HG02973 (cell line): ENCODE measurements around the gene ANKRD42.

Experiments
- ATAC-seq: cut with Tn5 transposase; IDR thresholded peaks from one replicate; pipeline ENCODE4 v1.9.1; 2021; ENCODE audit warnings: moderate library complexity; ENCODE audit not compliant: unreplicated experiment

ANKRD42 gene

DNA sequence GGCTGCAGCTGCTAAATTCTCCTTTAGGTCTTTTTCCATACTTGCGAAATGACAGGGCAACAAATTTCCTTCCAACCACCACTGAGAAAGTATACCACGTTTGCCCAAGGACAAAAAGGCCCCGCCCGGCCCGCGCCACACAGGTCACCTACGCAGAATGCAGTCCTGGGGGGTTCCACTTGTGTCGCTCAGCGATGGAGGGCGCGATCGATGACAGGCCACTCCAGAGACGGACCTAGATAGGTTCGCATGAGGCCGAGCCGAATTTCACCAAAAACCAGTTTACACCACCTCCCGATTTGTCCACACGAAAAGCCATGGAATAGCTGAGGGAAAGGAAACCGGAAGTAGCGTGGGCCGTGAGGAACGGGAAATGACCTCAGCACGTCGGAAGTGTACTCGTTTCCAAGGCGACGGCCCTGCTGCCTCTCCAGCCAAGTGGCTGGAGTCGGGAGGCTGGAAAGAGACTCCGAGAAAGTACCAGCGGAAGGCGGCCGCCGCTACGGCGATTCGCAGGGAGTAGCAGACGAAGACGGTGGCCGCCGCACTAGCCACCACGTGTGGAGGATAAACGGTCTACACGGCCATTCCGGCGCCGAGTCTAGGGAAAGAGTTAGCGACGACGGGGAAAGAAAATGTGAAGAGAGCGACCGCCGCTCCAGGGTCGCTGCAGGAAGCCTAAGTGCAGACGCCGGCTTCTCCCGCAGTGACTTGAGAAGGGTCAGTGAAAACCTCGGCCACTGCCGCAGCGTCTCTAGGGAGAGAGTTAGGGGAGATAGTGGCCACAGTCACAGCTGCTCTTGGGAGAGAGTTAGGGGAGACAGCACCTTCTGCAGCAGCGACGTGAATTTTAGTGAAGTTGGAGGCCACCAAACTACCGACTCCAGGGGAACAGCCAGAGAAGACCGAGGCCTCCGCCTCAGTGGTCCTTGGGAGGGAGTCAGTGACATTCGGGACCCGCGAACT lies at the start of gene ANKRD42:
TSS of gene ANKRD42 (plus strand) at position 398 of the 966 bp plus-strand sequence. CDS start 959 bp downstream, outside the sequence.
- ATAC-seq = peak; percentile 84

- ATAC-seq = no peak
These were observed 45.6 kb upstream of the ANKRD42 start for GRCh38 chr11:83147895-83148294.

DNA sequence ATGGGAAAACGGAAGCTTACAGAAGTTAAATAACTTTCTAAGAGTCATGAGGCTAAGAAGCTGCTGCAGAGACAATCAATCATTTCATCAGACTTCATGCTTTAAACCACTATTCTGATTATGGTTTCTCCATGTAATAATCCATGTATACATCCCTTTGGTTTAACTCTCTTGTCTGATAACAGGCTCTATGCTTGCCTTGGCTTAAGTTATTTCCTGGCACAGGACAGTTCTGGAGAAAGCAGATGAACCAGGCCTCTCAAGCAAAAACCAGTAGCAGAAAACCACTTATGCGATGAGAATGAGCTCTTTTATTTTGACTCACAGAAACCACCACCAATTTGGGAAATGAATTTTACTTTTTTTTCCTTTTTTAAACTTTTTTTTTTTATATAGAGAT lies 43.1 kb upstream of the ANKRD42 start:
- no peak for ATAC-seq

DNA sequence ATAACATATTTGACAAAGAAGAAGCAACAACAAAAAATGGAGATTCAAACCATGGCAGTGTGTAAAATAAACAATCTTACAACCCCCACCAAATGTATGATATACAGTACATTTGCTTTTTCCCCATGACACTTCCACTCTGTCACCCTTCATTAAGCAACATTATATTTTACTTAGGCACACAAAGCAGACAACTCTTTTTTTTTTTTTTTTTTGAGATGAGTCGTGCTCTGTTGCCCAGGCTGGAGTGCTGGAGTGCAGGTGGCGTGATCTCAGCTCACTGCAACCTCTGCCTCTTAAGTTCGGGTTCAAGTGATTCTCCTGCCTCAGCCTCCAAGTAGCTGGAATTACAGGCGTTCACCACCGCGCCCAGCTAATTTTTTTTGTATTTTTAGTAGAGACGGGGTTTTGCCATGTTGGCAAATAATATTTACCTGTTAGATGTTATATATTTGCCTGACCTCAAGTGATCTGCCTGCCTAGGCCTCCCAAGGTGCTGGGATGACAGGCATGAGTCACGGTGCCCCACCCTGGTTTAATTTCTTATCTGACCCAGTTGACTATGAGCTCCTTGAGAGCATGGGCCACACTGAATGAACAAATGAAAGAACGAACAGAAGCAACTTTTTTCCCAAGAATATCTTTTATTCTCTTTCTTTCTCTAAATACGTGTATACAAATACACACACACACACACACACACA lies 42.1 kb upstream of the ANKRD42 start:
- no peak for ATAC-seq

- ATAC-seq = no peak
These were observed 41.2 kb upstream of the ANKRD42 start for GRCh38 chr11:83152264-83152663.

DNA sequence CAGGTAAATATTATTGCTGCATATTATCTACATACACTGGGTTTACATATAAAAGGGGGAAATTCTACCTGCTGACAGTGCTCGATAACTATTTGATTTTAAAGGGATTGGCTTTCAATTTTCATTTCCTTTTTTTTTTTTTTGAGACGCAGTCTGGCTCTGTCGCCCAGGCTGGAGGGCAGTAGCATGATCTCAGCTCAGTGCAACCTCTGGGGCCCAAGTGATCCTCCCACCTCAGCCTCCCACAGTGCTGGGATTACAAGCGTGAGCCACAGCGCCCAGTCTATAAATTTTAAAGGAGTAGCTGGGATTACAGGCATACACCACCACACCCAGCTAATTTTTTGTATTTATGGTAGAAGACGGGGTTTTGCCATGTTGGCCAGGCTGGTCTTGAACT lies 39.7 kb upstream of the ANKRD42 start:
- no peak for ATAC-seq

GRCh38 chr11:83156144-83156995 lies 37.1 kb upstream of the ANKRD42 start:
- peak; percentile 96 for ATAC-seq

DNA sequence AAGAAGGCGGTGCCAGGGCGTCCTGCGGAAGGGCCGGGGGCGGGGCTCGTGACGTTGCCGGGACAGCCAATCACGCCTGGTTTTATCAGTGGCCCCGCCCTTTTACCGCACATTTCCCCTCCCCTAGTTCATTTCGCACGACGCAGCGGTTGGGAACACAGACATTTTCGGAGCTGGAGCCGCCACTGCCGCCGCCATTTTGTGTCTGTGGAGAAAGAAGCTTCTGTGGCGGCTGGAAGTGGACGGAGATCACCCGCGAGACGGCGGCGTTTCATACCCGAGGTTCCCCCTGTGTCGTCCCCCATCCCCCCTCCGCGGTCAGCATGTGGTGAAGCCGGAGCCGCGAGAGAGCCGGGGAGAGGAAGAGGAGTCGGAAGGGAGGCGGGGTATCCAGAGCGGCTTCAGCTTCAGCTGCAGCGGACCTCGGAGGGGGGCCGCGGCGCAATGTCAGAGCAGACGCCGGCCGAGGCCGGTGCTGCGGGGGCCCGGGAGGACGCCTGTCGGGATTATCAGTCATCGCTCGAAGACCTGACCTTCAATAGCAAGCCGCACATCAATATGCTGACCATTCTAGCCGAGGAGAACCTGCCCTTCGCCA lies 36.4 kb upstream of the ANKRD42 start, which contains the start of gene PCF11:
TSS of gene PCF11 (plus strand) at position 136 of the 598 bp plus-strand sequence. CDS start at position 445, 309 bp downstream.
- peak; percentile 6 for ATAC-seq

DNA sequence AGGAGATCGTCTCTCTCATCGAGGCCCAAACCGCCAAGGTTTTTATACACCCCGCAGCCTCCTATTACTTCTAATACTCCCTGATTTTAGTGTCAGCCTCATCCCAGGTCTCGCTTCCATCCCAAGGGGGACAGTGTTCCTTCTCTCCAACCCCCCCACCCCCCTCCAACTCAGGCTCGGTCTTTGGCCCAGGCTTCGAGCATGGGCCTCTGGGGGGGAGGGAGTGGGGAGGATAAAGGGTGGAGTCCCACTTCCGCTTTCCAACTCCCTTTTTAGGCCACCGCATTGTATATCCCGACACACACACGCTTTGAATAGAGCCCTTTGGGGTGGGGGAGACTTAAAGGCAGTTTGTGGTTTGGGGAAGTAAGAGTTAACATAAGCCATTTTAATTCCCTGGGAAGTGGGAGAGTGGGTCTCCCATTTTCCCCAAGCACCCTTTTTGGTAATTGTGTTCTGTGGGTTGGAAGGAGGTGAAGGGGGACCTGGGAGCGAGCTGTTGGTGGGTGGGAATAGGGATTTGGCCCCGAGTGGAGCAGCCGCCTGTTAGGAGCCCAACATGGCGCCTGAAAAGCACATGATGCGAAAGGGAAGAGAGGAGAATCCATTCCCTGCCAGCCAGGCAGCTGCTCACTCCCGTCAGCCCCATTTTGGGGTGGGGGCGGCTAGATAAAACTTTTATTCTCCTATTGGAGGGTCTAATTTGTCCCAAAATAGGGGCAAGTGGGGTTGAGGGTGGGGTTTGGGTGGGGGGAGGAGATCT lies 35.7 kb upstream of the ANKRD42 start:
- no peak for ATAC-seq

- ATAC-seq = no peak
These were observed 35.1 kb upstream of the ANKRD42 start for GRCh38 chr11:83158357-83158786.

DNA sequence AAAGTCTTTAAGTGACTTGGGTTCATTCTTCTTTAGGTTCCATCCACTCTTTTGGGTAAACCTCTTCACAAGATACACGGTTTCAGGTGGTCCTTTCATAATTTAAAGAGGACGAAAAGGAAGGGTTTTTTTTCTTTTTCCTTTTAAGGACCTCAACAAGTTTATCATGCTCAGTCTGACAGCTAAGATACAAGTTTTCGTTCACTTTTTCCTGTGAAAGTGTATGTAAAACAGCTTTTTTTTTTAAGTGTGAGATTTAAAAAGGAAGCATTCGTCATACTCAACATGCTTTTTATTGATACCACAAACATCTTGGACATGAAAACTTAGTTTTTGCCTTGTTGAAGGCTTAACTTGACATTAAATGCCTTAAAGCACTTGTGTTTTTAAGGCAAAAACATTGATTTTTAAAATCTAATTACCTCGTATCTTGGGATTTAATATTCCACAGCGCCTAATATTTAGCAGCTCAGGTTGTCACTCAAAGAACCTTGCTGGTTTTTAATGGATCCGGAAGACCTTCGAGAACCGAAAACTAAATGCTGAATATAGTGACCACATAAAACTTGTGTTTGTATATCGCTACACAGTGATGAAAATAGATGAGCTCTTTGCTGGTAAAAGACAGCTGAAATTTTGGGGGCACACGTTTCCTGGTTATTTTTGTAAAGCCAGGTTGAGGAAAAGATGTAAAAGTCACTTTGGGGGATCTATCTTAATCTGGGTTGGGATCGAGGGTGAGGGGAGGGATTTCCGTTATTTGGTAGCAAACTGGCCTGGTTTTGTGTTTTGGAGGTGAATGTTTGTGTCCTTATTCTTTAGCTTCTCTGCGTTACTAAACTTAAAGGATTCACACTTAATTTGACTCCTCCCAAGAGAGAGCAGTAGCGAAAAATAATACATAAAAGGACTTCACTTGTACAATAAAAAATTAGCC lies 34.3 kb upstream of the ANKRD42 start:
- ATAC-seq = no peak

DNA sequence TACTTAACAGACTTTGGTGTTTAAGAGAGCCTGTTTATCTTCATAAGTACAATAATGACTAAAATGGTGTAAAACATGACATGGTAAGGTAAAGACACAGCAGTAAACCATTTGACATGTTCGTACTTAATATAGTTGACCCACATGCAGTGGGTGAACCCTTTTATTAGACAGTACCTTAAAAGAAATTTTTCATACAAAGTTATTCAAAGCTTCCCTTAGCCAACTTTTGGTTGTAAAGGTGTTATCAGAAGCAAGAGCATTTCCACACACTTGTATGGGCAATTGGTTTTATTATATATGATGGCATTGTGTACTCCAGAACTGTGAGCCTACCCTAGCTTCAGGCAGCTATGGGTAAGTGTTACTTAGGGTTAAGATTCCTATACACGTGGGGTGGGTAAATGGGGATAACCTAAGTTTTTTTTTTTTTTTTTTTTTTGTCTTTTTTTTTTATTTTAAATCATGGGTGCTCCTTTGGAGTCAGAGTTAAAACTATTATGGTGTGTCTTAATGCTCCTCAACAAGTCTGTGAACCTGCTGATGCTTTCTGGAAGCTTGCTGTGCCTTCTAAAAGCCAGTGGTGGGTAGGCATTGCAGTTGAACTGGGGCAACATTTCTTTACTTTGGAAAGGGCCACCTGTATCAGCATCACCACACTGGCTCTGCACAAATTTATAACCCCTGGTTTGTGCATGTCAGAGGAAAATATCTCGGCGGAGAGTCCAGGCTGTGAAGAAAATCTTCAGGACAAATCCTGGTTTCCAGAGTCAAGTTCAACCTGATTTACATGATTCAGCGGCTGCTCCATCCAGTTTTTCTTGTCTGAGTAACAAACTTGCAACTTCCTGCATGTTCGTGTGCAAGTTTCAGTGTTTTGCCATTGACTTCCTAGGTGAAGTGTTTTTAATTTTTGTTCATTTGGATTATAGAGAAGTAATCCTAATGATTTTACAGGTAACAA lies 33.3 kb upstream of the ANKRD42 start:
- no peak for ATAC-seq

GRCh38 chr11:83161610-83162199 lies 31.8 kb upstream of the ANKRD42 start:
- no peak for ATAC-seq

- peak; percentile 38 for ATAC-seq
These were observed 31.1 kb upstream of the ANKRD42 start for GRCh38 chr11:83162377-83162776.

DNA sequence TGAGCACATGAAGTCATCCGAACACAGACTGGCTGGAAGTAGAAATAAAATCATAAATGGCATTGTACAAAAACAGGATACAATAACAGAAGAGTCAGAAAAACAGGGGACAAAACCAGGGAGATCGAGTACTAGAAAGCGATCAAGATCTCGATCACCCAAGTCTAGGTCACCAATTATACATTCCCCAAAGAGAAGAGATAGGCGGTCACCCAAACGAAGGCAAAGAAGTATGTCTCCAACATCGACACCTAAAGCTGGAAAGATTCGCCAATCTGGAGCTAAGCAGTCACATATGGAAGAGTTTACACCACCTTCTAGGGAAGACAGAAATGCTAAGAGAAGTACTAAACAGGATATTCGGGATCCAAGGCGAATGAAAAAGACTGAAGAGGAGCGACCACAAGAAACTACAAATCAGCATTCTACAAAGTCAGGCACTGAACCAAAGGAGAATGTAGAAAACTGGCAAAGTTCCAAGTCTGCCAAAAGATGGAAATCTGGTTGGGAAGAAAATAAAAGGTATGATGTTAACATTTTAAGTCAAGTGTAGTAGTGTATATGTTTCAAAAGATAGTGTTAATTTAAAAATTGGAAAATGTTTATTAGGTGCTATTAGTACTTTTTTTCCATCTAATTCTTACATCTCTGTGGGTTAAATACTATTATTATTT lies 27.2 kb upstream of the ANKRD42 start:
- no peak for ATAC-seq

DNA sequence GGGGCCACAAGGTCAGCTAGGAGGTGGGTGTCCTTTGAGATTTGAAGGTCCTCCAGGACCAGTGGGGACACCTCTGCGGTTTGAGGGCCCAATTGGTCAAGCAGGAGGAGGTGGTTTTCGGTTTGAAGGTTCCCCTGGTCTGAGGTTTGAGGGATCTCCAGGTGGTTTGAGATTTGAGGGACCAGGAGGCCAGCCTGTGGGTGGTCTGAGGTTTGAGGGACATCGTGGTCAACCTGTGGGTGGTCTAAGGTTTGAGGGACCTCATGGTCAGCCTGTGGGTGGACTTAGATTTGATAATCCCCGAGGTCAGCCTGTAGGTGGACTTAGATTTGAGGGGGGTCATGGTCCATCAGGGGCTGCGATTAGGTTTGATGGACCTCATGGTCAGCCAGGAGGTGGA lies 24.8 kb upstream of the ANKRD42 start:
- ATAC-seq = no peak

DNA sequence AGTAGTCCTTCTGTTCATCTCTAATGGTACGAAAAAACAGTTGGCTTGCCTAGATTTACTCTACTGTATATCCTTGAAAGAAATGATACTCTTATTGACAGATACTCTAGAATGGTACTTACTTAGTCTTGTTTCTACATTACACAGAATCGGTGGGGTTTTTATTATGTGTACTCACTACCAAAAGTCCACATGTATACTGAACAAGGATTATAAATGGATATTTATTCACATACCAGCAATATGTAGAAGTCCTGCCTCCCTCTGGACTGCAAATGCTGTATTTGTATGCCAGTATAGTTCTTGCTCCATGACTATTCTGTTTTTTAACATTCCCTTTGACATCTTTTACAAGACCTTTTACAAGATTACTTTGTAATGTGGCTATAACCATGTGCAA lies 22.6 kb upstream of the ANKRD42 start:
- no peak for ATAC-seq
